ENCODE measurements around the gene SHANK1. TPM values are rescaled to one million over a fixed set of nuclear protein-coding genes. Genes with fewer than 3 reads are reported as not detected.

The SHANK1 gene
- total and polyA plus RNA-seq, 4 donors: 0.06 to 0.28 (median 0.17) TPM; not detected in 1

DNA sequence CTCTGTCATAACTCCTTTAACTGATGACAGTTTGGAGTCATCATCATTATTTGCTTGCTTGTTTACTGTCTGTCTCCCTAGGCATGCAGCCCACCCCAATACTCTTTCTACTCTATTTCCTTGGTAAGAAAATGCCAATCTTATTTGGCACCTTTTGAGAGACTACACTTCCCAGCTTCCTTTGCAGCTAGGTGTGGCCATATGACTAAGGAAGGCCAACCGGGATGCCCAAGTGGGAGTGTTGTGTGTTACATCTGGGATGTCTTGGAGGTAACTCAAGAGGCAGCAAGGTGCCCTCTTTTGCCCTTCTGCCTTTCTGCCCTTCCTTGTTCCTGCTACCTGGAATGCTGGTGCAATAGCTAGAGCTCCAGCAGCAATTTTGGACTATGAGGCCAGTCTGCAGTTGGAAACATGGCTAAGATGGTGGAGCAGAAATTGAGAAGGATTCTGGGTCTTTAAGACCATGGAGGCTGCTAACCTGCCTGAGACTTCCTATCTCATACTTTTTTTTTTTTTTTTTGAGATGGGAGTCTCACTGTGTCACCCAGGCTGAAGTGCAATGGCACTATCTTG, 42.9 kb downstream of the SHANK1 start:
- WGBS: 65% methylated on average over 1 of the region's 1 CpG
- H3K27ac ChIP-seq (ENCODE audit: low read depth in 1 of 2, low read length in 2 of 2): no peak overlapping the region
- DNase-seq (ENCODE audit: low spot score): no peak
- peaks cover 0 to 10% (median 1%) of the 10 kb centered on the region in 4 donors for H3K27me3 ChIP-seq (ENCODE audit: control insufficient read depth in 4 of 4, insufficient read depth in 4 of 4, low read length in 3 of 4)
- TF ChIP-seq, protein P1, sequence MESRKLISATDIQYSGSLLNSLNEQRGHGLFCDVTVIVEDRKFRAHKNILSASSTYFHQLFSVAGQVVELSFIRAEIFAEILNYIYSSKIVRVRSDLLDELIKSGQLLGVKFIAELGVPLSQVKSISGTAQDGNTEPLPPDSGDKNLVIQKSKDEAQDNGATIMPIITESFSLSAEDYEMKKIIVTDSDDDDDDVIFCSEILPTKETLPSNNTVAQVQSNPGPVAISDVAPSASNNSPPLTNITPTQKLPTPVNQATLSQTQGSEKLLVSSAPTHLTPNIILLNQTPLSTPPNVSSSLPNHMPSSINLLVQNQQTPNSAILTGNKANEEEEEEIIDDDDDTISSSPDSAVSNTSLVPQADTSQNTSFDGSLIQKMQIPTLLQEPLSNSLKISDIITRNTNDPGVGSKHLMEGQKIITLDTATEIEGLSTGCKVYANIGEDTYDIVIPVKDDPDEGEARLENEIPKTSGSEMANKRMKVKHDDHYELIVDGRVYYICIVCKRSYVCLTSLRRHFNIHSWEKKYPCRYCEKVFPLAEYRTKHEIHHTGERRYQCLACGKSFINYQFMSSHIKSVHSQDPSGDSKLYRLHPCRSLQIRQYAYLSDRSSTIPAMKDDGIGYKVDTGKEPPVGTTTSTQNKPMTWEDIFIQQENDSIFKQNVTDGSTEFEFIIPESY (IDR thresholded peaks at IDR 0.05): no peak
- no peak for TF ChIP-seq FOXA2 (IDR thresholded peaks at IDR 0.05)
- no peak for TF ChIP-seq SP1 (IDR thresholded peaks at IDR 0.05)
- TF ChIP-seq, protein P2, sequence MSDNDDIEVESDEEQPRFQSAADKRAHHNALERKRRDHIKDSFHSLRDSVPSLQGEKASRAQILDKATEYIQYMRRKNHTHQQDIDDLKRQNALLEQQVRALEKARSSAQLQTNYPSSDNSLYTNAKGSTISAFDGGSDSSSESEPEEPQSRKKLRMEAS (IDR thresholded peaks at IDR 0.05): no peak
- H3K36me3 ChIP-seq (ENCODE audit: control insufficient read depth in 4 of 4, insufficient read depth in 3 of 4, low read depth in 1 of 4, low read length in 3 of 4): no peaks in the 10 kb centered on the region
- H3K9ac ChIP-seq (ENCODE audit: low read depth in 1 of 2, low read length in 2 of 2): no peak overlapping the region
- H3K4me3 ChIP-seq (ENCODE audit: low read depth in 1 of 3, low read length in 3 of 3): no peak overlapping the region
- H3K4me1 ChIP-seq (ENCODE audit: control insufficient read depth in 4 of 4, insufficient read depth in 4 of 4, low read length in 3 of 4): no peaks in the 10 kb centered on the region
- peaks cover 0 to 4% (median 3%) of the 10 kb centered on the region in 4 donors for H3K9me3 ChIP-seq (ENCODE audit: control insufficient read depth in 4 of 4, low read length in 3 of 4)

DNA sequence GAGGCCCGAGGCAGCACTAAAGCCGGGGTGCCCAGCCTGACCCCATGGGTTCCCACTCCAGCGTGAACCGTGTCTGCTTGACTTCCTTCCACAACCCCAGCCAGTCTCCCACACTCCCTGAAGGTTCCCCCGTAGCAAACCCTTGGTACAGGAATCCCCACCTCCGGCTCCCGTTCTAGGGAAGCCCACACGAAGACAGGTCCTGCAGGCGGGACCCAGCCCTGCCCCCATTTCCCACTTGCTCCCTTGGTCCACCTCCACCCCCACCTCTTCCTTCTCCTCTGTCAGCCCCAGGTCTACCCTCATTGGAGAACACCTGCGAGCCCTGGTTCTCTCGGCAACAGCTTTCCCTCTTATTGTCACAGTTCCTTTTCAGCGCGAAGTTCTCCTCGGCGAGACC, 46.5 kb downstream of the SHANK1 start:
- Histone ChIP-seq H3K9me3 (ENCODE audit: control insufficient read depth in 4 of 4, low read length in 3 of 4) (peaks cover 0 to 4% (median 3%) of the 10 kb centered on the region in 4 donors), H3K4me1 (ENCODE audit: control insufficient read depth in 4 of 4, insufficient read depth in 4 of 4, low read length in 3 of 4) (no peaks in the 10 kb centered on the region), H3K27me3 (ENCODE audit: control insufficient read depth in 4 of 4, insufficient read depth in 4 of 4, low read length in 3 of 4) (peaks cover 0 to 5% (median 2%) of the 10 kb centered on the region in 4 donors), H3K4me3 (ENCODE audit: low read depth in 1 of 3, low read length in 3 of 3) (no peak overlapping the region), H3K27ac (ENCODE audit: low read depth in 1 of 2, low read length in 2 of 2) (no peak overlapping the region), H3K36me3 (ENCODE audit: control insufficient read depth in 4 of 4, insufficient read depth in 3 of 4, low read depth in 1 of 4, low read length in 3 of 4) (no peaks in the 10 kb centered on the region), H3K9ac (ENCODE audit: low read depth in 1 of 2, low read length in 2 of 2) (no peak overlapping the region)
- no peak for TF ChIP-seq JUND (IDR thresholded peaks at IDR 0.05)
- no peak for TF ChIP-seq HNF4A (conservative IDR thresholded peaks at IDR 0.05)
- no peak for TF ChIP-seq TAF1 (conservative IDR thresholded peaks at IDR 0.05)
- TF ChIP-seq, protein P2 (IDR thresholded peaks at IDR 0.05): no peak
- TF ChIP-seq, protein P1 (IDR thresholded peaks at IDR 0.05): no peak
- WGBS: 21% methylated on average over 15 of the region's 15 CpGs
- DNase-seq (ENCODE audit: low spot score): no peak

DNA sequence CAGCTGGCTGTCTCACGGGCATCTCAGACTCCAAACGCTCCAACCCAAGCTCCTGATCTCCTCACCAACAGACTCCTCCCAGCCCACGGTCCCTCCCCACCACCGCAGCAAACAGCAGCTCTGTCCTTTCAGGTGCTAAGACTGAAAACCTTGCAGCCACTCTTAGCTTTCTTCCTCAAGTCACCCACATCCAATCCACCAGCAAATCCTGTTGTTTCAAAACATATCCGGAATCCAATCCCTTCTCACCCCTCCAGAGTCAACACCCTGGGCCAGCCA, 49.6 kb downstream of the SHANK1 start:
- 24% methylated on average over 5 of the region's 5 CpGs for WGBS
- Histone ChIP-seq H3K4me3 (ENCODE audit: low read depth in 1 of 3, low read length in 3 of 3) (no peak overlapping the region), H3K36me3 (ENCODE audit: control insufficient read depth in 4 of 4, insufficient read depth in 3 of 4, low read depth in 1 of 4, low read length in 3 of 4) (no peaks in the 10 kb centered on the region), H3K27me3 (ENCODE audit: control insufficient read depth in 4 of 4, insufficient read depth in 4 of 4, low read length in 3 of 4) (peaks cover 0 to 5% (median 3%) of the 10 kb centered on the region in 4 donors), H3K9me3 (ENCODE audit: control insufficient read depth in 4 of 4, low read length in 3 of 4) (no peaks in the 10 kb centered on the region), H3K4me1 (ENCODE audit: control insufficient read depth in 4 of 4, insufficient read depth in 4 of 4, low read length in 3 of 4) (peaks cover 0 to 5% (median 0%) of the 10 kb centered on the region in 4 donors), H3K27ac (ENCODE audit: low read depth in 1 of 2, low read length in 2 of 2) (no peak overlapping the region), H3K9ac (ENCODE audit: low read depth in 1 of 2, low read length in 2 of 2) (no peak overlapping the region)
- TF ChIP-seq GABPA (IDR thresholded peaks at IDR 0.05 in 1 of 2, conservative IDR thresholded peaks at IDR 0.05 in 1 of 2) (no peak), HNF4G (IDR thresholded peaks at IDR 0.05) (no peak)
- TF ChIP-seq, protein P3, sequence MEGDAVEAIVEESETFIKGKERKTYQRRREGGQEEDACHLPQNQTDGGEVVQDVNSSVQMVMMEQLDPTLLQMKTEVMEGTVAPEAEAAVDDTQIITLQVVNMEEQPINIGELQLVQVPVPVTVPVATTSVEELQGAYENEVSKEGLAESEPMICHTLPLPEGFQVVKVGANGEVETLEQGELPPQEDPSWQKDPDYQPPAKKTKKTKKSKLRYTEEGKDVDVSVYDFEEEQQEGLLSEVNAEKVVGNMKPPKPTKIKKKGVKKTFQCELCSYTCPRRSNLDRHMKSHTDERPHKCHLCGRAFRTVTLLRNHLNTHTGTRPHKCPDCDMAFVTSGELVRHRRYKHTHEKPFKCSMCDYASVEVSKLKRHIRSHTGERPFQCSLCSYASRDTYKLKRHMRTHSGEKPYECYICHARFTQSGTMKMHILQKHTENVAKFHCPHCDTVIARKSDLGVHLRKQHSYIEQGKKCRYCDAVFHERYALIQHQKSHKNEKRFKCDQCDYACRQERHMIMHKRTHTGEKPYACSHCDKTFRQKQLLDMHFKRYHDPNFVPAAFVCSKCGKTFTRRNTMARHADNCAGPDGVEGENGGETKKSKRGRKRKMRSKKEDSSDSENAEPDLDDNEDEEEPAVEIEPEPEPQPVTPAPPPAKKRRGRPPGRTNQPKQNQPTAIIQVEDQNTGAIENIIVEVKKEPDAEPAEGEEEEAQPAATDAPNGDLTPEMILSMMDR (IDR thresholded peaks at IDR 0.05; ENCODE audit: low read depth, low read length, missing input control): no peak
- TF ChIP-seq, protein P4, sequence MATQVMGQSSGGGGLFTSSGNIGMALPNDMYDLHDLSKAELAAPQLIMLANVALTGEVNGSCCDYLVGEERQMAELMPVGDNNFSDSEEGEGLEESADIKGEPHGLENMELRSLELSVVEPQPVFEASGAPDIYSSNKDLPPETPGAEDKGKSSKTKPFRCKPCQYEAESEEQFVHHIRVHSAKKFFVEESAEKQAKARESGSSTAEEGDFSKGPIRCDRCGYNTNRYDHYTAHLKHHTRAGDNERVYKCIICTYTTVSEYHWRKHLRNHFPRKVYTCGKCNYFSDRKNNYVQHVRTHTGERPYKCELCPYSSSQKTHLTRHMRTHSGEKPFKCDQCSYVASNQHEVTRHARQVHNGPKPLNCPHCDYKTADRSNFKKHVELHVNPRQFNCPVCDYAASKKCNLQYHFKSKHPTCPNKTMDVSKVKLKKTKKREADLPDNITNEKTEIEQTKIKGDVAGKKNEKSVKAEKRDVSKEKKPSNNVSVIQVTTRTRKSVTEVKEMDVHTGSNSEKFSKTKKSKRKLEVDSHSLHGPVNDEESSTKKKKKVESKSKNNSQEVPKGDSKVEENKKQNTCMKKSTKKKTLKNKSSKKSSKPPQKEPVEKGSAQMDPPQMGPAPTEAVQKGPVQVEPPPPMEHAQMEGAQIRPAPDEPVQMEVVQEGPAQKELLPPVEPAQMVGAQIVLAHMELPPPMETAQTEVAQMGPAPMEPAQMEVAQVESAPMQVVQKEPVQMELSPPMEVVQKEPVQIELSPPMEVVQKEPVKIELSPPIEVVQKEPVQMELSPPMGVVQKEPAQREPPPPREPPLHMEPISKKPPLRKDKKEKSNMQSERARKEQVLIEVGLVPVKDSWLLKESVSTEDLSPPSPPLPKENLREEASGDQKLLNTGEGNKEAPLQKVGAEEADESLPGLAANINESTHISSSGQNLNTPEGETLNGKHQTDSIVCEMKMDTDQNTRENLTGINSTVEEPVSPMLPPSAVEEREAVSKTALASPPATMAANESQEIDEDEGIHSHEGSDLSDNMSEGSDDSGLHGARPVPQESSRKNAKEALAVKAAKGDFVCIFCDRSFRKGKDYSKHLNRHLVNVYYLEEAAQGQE (IDR thresholded peaks at IDR 0.05): no peak
- DNase-seq (ENCODE audit: low spot score): no peak

All from liver (tissue), 9 donors.